IMR-90 (cell line): ENCODE measurements around the gene MICAL3. TPM values are rescaled to one million over a fixed set of nuclear protein-coding genes. Genes with fewer than 3 reads are reported as not detected.

Experiments used
- ATAC-seq: fragments of 200-7000 bp; cut with Tn5 transposase; 2 replicates; pipeline ENCODE4 v1.9.1; 2020; ENCODE audit warnings: low read depth, mild to moderate bottlenecking, moderate library complexity
- BruUV-seq: library from RNA; stranded (reverse); fragments of 400-500 nt; replicated peaks from 2 replicates; lab custom pipeline; 2021; lab: Mats Ljungman, UMichigan
- CTCF ChIA-PET: fragments of 300-600 bp; formaldehyde crosslinking; extraction: SDS; loops from one replicate; lab custom pipeline; 2021; ENCODE audit warnings: antibody characterized with exemption; lab: Yijun Ruan, JAX
- POLR2A ChIA-PET: fragments of 300-600 bp; sonication (Branson Sonifier 250); formaldehyde crosslinking; loops from one replicate; lab custom pipeline; 2022; ENCODE audit warnings: antibody characterized with exemption; ENCODE audit not compliant: unreplicated experiment; lab: Charles Lee
- DNase-seq: peaks from one replicate; pipeline ENCODE4 v3.0.0; 2013
- H2AFZ ChIP-seq: replicated peaks from 2 replicates; pipeline ENCODE3; 2013; ENCODE audit warnings: low read length, mild to moderate bottlenecking; ENCODE audit not compliant: poor library complexity
- H2AK5ac ChIP-seq: 2 replicates; pipeline ENCODE4 v1.6.1; 2013; ENCODE audit warnings: low read depth, low read length, inconsistent platforms
- H2AK9ac ChIP-seq: replicated peaks from 2 replicates; pipeline ENCODE3; 2013; ENCODE audit warnings: mild to moderate bottlenecking, low read depth, low read length, moderate library complexity; ENCODE audit not compliant: poor library complexity
- H2BK120ac ChIP-seq: 2 replicates; pipeline ENCODE4 v1.6.1; 2013; ENCODE audit warnings: low read depth, low read length, inconsistent platforms
- H2BK15ac ChIP-seq: 3 replicates; pipeline ENCODE4 v1.6.1; 2013; ENCODE audit warnings: low read depth, low read length, inconsistent platforms
- H2BK20ac ChIP-seq: 2 replicates; pipeline ENCODE4 v1.6.1; 2013; ENCODE audit warnings: low read depth, mild to moderate bottlenecking, inconsistent platforms, low read length, moderate library complexity
- H2BK5ac ChIP-seq: 2 replicates; pipeline ENCODE4 v1.6.1; 2013; ENCODE audit warnings: mild to moderate bottlenecking, low read depth, low read length, inconsistent platforms; ENCODE audit not compliant: poor library complexity, severe bottlenecking
- H3K14ac ChIP-seq: replicated peaks from 2 replicates; pipeline ENCODE4 v1.6.1; 2013; ENCODE audit warnings: low read depth, low read length, inconsistent platforms
- H3K18ac ChIP-seq: 2 replicates; pipeline ENCODE4 v1.6.1; 2013; ENCODE audit warnings: low read depth, low read length, control low read depth
- H3K23ac ChIP-seq: 2 replicates; pipeline ENCODE4 v1.6.1; 2013; ENCODE audit warnings: low read depth, low read length, inconsistent platforms
- H3K27ac ChIP-seq: 2 replicates; pipeline ENCODE4 v1.5.1; 2013; ENCODE audit warnings: mild to moderate bottlenecking, control low read depth, low read length; ENCODE audit not compliant: insufficient read depth
- H3K27me3 ChIP-seq: 2 replicates; pipeline ENCODE4 v1.6.1; 2013; ENCODE audit warnings: low read length; ENCODE audit not compliant: control insufficient read depth, insufficient read depth
- H3K36me3 ChIP-seq: 2 replicates; pipeline ENCODE4 v1.6.1; 2013; ENCODE audit warnings: low read length, mixed read lengths; ENCODE audit not compliant: control insufficient read depth, insufficient read depth
- H3K4ac ChIP-seq: 2 replicates; pipeline ENCODE4 v1.6.1; 2013; ENCODE audit warnings: low read depth, low read length, inconsistent platforms
- H3K4me1 ChIP-seq: 2 replicates; pipeline ENCODE4 v1.6.1; 2013; ENCODE audit warnings: low read length, mixed read lengths; ENCODE audit not compliant: control insufficient read depth, insufficient read depth
- H3K4me2 ChIP-seq: 2 replicates; pipeline ENCODE4 v1.6.1; 2013; ENCODE audit warnings: low read depth, mild to moderate bottlenecking, control low read depth, low read length, moderate library complexity
- H3K4me3 ChIP-seq: 2 replicates; pipeline ENCODE4 v1.5.1; 2013; ENCODE audit warnings: low read depth, mild to moderate bottlenecking, control low read depth, low read length, moderate library complexity; ENCODE audit not compliant: insufficient read depth
- H3K56ac ChIP-seq: 2 replicates; pipeline ENCODE4 v1.6.1; 2013; ENCODE audit warnings: low read length, inconsistent platforms; ENCODE audit not compliant: insufficient read depth; ENCODE audit errors: extremely low read depth
- H3K79me1 ChIP-seq, 2 experiments: 2 replicates each; pipeline ENCODE4 v1.6.1; 2013; ENCODE audit warnings: low read length in 2 of 2, inconsistent platforms in 1 of 2, low read depth in 1 of 2
- H3K9ac ChIP-seq: 2 replicates; pipeline ENCODE4 v1.6.1; 2013; ENCODE audit warnings: low read depth, low read length, control low read depth
- H3K9me1 ChIP-seq: 2 replicates; pipeline ENCODE4 v1.6.1; 2013; ENCODE audit warnings: low read length, inconsistent platforms; ENCODE audit not compliant: insufficient read depth
- H3K9me3 ChIP-seq: 2 replicates; pipeline ENCODE4 v1.6.1; 2013; ENCODE audit warnings: low read length; ENCODE audit not compliant: control insufficient read depth, insufficient read depth
- H4K20me1 ChIP-seq: 2 replicates; pipeline ENCODE4 v1.6.1; 2013; ENCODE audit warnings: low read length, inconsistent platforms; ENCODE audit not compliant: insufficient read depth
- H4K5ac ChIP-seq: 2 replicates; pipeline ENCODE4 v1.6.1; 2013; ENCODE audit warnings: mild to moderate bottlenecking, low read depth, low read length, control low read depth
- H4K8ac ChIP-seq, 2 experiments: 2 replicates each; pipeline ENCODE4 v1.6.1; 2013; ENCODE audit warnings: low read depth in 2 of 2, low read length in 2 of 2, control low read depth in 1 of 2, inconsistent platforms in 1 of 2
- H4K91ac ChIP-seq: 2 replicates; pipeline ENCODE4 v1.6.1; 2013; ENCODE audit warnings: low read depth, low read length, inconsistent platforms; ENCODE audit not compliant: insufficient read depth
- BHLHE40 ChIP-seq: fragments of 150-350 bp; IDR thresholded peaks from 2 replicates; pipeline ENCODE4 v1.6.1; 2016; ENCODE audit warnings: mild to moderate bottlenecking, low read depth, low read length
- CTCF ChIP-seq: conservative IDR thresholded peaks from 2 replicates; pipeline ENCODE4 v1.5.1; 2012; ENCODE audit warnings: mild to moderate bottlenecking, low read depth, low read length, improper control_type of control experiment
- FOS ChIP-seq: fragments of 150-350 bp; IDR thresholded peaks from 2 replicates; pipeline ENCODE4 v1.6.1; 2016; ENCODE audit warnings: low read depth, low read length
- MAFK ChIP-seq: IDR thresholded peaks from 2 replicates; pipeline ENCODE4 v1.6.1; 2012; ENCODE audit warnings: low read depth, low read length, improper control_type of control experiment
- MXI1 ChIP-seq: IDR thresholded peaks from 2 replicates; pipeline ENCODE4 v1.6.1; 2012; ENCODE audit warnings: low read depth, mild to moderate bottlenecking, low read length, moderate library complexity, borderline replicate concordance
- POLR2A ChIP-seq: IDR thresholded peaks from 2 replicates; pipeline ENCODE4 v1.6.1; 2012; ENCODE audit warnings: mild to moderate bottlenecking, low read depth, low read length
- RCOR1 ChIP-seq: IDR thresholded peaks from 2 replicates; pipeline ENCODE4 v1.6.1; 2012; ENCODE audit warnings: mild to moderate bottlenecking, low read length, improper control_type of control experiment; ENCODE audit not compliant: insufficient replicate concordance
- RFX5 ChIP-seq: IDR thresholded peaks from 2 replicates; pipeline ENCODE4 v1.8.0; 2012; ENCODE audit warnings: low read depth, mild to moderate bottlenecking, low read length, moderate library complexity
- USF2 ChIP-seq: fragments of 150-350 bp; IDR thresholded peaks from 2 replicates; pipeline ENCODE4 v1.6.1; 2017; ENCODE audit warnings: mild to moderate bottlenecking, antibody characterized with exemption, low read length, low read depth
- WGBS, 2 experiments: methylation state at CpG; one replicate each; pipeline versions ENCODE4 v1.1.5 to v1.1.7; 2013; ENCODE audit warnings: missing lambda C conversion rate in 2 of 2; ENCODE audit not compliant: insufficient read length in 1 of 2; ENCODE audit errors: extremely low coverage in 2 of 2; 5-methylcytosine and 5-hydroxymethylcytosine counted together
- dilution Hi-C: fragments of 300-500 bp; cut with HindIII; formaldehyde crosslinking; loops from one replicate; pipeline ENCODE4 v1.14.3; 2018; ENCODE audit warnings: low sequenced_read_pairs; ENCODE audit not compliant: unreplicated experiment
- in situ Hi-C: fragments of 300-500 bp; cut with MboI; formaldehyde crosslinking; loops from 3 replicates; pipeline ENCODE4 v1.14.3; 2019; ENCODE audit warnings: low sequenced_read_pairs, inconsistent platforms, mixed read lengths
- intact Hi-C: fragments of 100-400 bp; cut with micrococcal nuclease; formaldehyde crosslinking; loops from 2 replicates; pipeline ENCODE4 v1.10.0; 2022
- polyA plus RNA-seq, 3 experiments: library from polyadenylated mRNA; depleted of rRNA; stranded (reverse); fragments of >200 nt; gene quantifications; 2 replicates each; pipeline ENCODE4 v1.2.3, GENCODE V29; 2012; ENCODE audit warnings: low replicate concordance in 1 of 3
- total RNA-seq: library from RNA; depleted of rRNA; stranded (reverse); fragments of >200 nt; gene quantifications from 2 replicates; pipeline ENCODE4 v1.2.3, GENCODE V29; 2012

The MICAL3 gene
- total and polyA plus RNA-seq, 2 of the 4 experiments (the other 2 are of a cell fraction): 17.6 to 26.8 TPM

GRCh38 chr22:17955590-17956379, 68.6 kb downstream of the MICAL3 start (continued):
- TF ChIP-seq FOS (no peak), POLR2A (no peak)

- Histone ChIP-seq H2AFZ (no peak overlapping the region), H3K9ac (no peak overlapping the region), H3K56ac (no peak overlapping the region), H4K91ac (no peak overlapping the region), H3K27ac (no peak overlapping the region), H2BK15ac (no peak overlapping the region), H3K4me1 (peaks cover 12% of the 10 kb centered on the region), H3K79me1 (peaks cover 54 to 83% of the 10 kb centered on the region in 2 experiments), H3K27me3 (no peaks in the 10 kb centered on the region), H3K23ac (no peak overlapping the region), H3K4me2 (no peak overlapping the region), H2BK5ac (no peak overlapping the region), H2AK9ac (no peak overlapping the region), H4K8ac (no peak overlapping the region), H3K4ac (no peak overlapping the region; the same call in 1 of the 2 replicates), H3K18ac (no peak overlapping the region), H2BK20ac (no peak overlapping the region), H2AK5ac (peak overlapping the region; percentile 51; the same call in 1 of the 2 replicates), H3K4me3 (no peak overlapping the region), H3K36me3 (no peaks in the 10 kb centered on the region), H3K14ac (0 out of 2 replicates have a peak overlapping the region, but pooled peaks have one; percentile 19), H4K20me1 (peaks cover 16% of the 10 kb centered on the region), H3K9me1 (peaks cover 28% of the 10 kb centered on the region), H4K5ac (no peak overlapping the region), H3K9me3 (no peaks in the 10 kb centered on the region), H2BK120ac (no peak overlapping the region)
- dilution Hi-C loops (no loop called here), intact Hi-C loops (no loop called here), in situ Hi-C loops (no loop called here)
- CTCF ChIA-PET: interaction anchor here (0.5 kb wide), 1 partner anchor 859 kb away, joined by 3 read pairs; no protein-coding TSS in a partner anchor
- TF ChIP-seq RCOR1 (no peak), MAFK (no peak), RFX5 (no peak), BHLHE40 (no peak), MXI1 (no peak), CTCF (no peak), USF2 (no peak), POLR2A (no peak)
- no peak for DNase-seq
- POLR2A ChIA-PET: no interaction called here
- WGBS, 2 experiments: 100% methylated on average over 1 of the region's 8 CpGs; no CpG with 5 or more reads in 1 of the 2 experiments
- ATAC-seq: no peak
- BruUV-seq: no TSS peak
Measured at GRCh38 chr22:17954860-17955587, 69.3 kb downstream of the MICAL3 start.
